ENCODE results near the gene OCLN. TPM values are rescaled to one million over a fixed set of nuclear protein-coding genes. Genes with fewer than 3 reads are reported as not detected.

The OCLN gene
- total RNA-seq, 1 experiment from 2014 or later: 56.7 TPM

GRCh38 chr5:69502767-69503488 lies 10.3 kb downstream of the OCLN start:
- H2AFZ ChIP-seq (ENCODE audit: low read depth, low read length, poor library complexity, severe bottlenecking): no peak overlapping the region
- no TSS peak for BruUV-seq (replicated peaks)
- H3K4me1 ChIP-seq (ENCODE audit: control insufficient read depth in 1 of 2, insufficient read depth in 2 of 2, low read length in 2 of 2): peaks cover 47 to 57% of the 10 kb centered on the region in 2 experiments
- no peaks in the 10 kb centered on the region for H3K9me2 ChIP-seq (ENCODE audit: insufficient read depth)
- no peaks in the 10 kb centered on the region for H4K20me1 ChIP-seq (ENCODE audit: insufficient read depth)
- peak overlapping the region; percentile 73 for H3K27ac ChIP-seq (ENCODE audit: low read depth, low read length)
- peak overlapping the region; percentile 1 to 42; a peak in 3 of 4 replicates for H3K4me3 ChIP-seq (replicated peaks in 1 of 2; ENCODE audit: low read depth in 1 of 2, low read length in 2 of 2)
- RAD21 ChIA-PET (ENCODE audit: low non-redundant PET in 1 of 2, low total read pairs in 2 of 2, uncharacterized antibody in 2 of 2, unreplicated experiment in 2 of 2): interaction anchor here in 1 of 2 experiments (1.1 kb wide), 1 partner anchor 19 kb away, joined by 3 read pairs; no protein-coding TSS in a partner anchor
- POLR2A ChIA-PET: interaction anchor here (2.1 kb wide), 1 partner anchor 15 kb away, joined by 5 read pairs; no protein-coding TSS in a partner anchor
- CTCF ChIA-PET: no interaction called here
- H3K9me3 ChIP-seq (ENCODE audit: control insufficient read depth in 1 of 2, insufficient read depth in 1 of 2, low read depth in 1 of 2, low read length in 2 of 2): no peaks in the 10 kb centered on the region
- ATAC-seq (peak; percentile 46), DNase-seq (ENCODE audit: low read depth, low spot score) (no peak)
- peak overlapping the region; percentile 77 for H3K4me2 ChIP-seq (ENCODE audit: low read length)
- no peak for TF ChIP-seq EGR1 (IDR thresholded peaks at IDR 0.05; ENCODE audit: low read depth)
- no peak for TF ChIP-seq REST (IDR thresholded peaks at IDR 0.05; ENCODE audit: low read depth)
- TF ChIP-seq SIN3A (IDR thresholded peaks at IDR 0.05; ENCODE audit: low read depth): no peak; the same call in 1 of the 2 replicates
- peak; percentile 59; the same call in 1 of the 2 replicates for TF ChIP-seq SRF (IDR thresholded peaks at IDR 0.05; ENCODE audit: low read depth)
- TF ChIP-seq YY1 (IDR thresholded peaks at IDR 0.05; ENCODE audit: extremely low read depth, insufficient replicate concordance, low read depth, low read length): no peak
- TF ChIP-seq RAD21 (IDR thresholded peaks at IDR 0.05; ENCODE audit: low read depth): no peak
- TF ChIP-seq MAX (IDR thresholded peaks at IDR 0.05): peak; percentile 53; the same call in 1 of the 2 replicates
- TF ChIP-seq SP1 (IDR thresholded peaks at IDR 0.05; ENCODE audit: low read depth): peak; percentile 60
- peak; percentile 74 for TF ChIP-seq JUND (IDR thresholded peaks at IDR 0.05)
- peak; percentile 67 for TF ChIP-seq TCF7L2 (IDR thresholded peaks at IDR 0.05; ENCODE audit: borderline replicate concordance, extremely low read depth, insufficient read depth, insufficient read length)
- TF ChIP-seq FOSL1 (IDR thresholded peaks at IDR 0.05; ENCODE audit: low read depth): peak; percentile 66
- peak; percentile 44; the same call in 1 of the 2 replicates for TF ChIP-seq ATF3 (IDR thresholded peaks at IDR 0.05)
- peak; percentile 87 for TF ChIP-seq CEBPB (IDR thresholded peaks at IDR 0.05; ENCODE audit: low read depth)
- peak; percentile 63; the same call in 1 of the 2 replicates for TF ChIP-seq CBX3 (IDR thresholded peaks at IDR 0.05; ENCODE audit: low read depth)
- TF ChIP-seq POLR2A (IDR thresholded peaks at IDR 0.05; ENCODE audit: borderline replicate concordance, extremely low read depth, insufficient read depth, insufficient read length): no peak
- H3K79me2 ChIP-seq (ENCODE audit: insufficient read depth, low read length): peaks cover 76% of the 10 kb centered on the region
- intact Hi-C loops (cut with micrococcal nuclease): no loop called here
- peak overlapping the region; percentile 41 for H3K9ac ChIP-seq (ENCODE audit: low read length)
- H3K27me3 ChIP-seq (ENCODE audit: insufficient read depth, low read length): no peaks in the 10 kb centered on the region
- peaks cover 0 to 14% of the 10 kb centered on the region in 2 experiments; a peak in 1 of 4 replicates for H3K36me3 ChIP-seq (ENCODE audit: control insufficient read depth in 1 of 2, insufficient read depth in 2 of 2, low read length in 2 of 2)
